ENCODE data around the gene C11orf24. TPM values are rescaled to one million over a fixed set of nuclear protein-coding genes. Genes with fewer than 3 reads are reported as not detected.

The C11orf24 gene
- total and polyA plus RNA-seq, 2 of the 4 experiments (the other 2 are of a cell fraction), result 42.5 to 135 TPM

GRCh38 chr11:68295271-68295670, 23.5 kb upstream of the C11orf24 start:
- in situ Hi-C loops (cut with MboI; ENCODE audit: low sequenced_read_pairs), result loop anchor here (5.0 kb wide), 1 partner anchor 38 kb away; no protein-coding TSS in a partner anchor
- ChIA-PET POLR2A (ENCODE audit: unreplicated experiment) (no interaction called here), CTCF (no interaction called here)
- no peak overlapping the region for H3K27ac ChIP-seq (ENCODE audit: insufficient read depth, low read length)
- no CpG with 5 or more reads among the region's 1 CpG for WGBS, 2 experiments (ENCODE audit: extremely low coverage in 2 of 2, insufficient read length in 1 of 2)
- no peak overlapping the region for H3K9ac ChIP-seq (ENCODE audit: low read depth, low read length)
- no peak overlapping the region for H3K23ac ChIP-seq (ENCODE audit: low read depth, low read length)
- H3K56ac ChIP-seq (ENCODE audit: extremely low read depth, insufficient read depth, low read length), result no peak overlapping the region
- H4K5ac ChIP-seq (ENCODE audit: low read depth, low read length), result no peak overlapping the region
- H2BK120ac ChIP-seq (ENCODE audit: low read depth, low read length), result no peak overlapping the region
- H2AFZ ChIP-seq (replicated peaks; ENCODE audit: low read length, poor library complexity), result no peak overlapping the region
- no peaks in the 10 kb centered on the region for H3K79me1 ChIP-seq (ENCODE audit: low read depth in 1 of 2, low read length in 2 of 2)
- no peak overlapping the region for H3K14ac ChIP-seq (replicated peaks; ENCODE audit: low read depth, low read length)
- ATAC-seq (ENCODE audit: low read depth) (no peak), DNase-seq (no peak)
- H3K4me1 ChIP-seq (ENCODE audit: control insufficient read depth, insufficient read depth, low read length), result no peaks in the 10 kb centered on the region; the same call in 1 of the 2 replicates
- no peak overlapping the region for H3K4me2 ChIP-seq (ENCODE audit: low read depth, low read length)
- no peak overlapping the region for H4K8ac ChIP-seq (ENCODE audit: low read depth in 2 of 2, low read length in 2 of 2)
- H4K20me1 ChIP-seq (ENCODE audit: insufficient read depth, low read length), result no peaks in the 10 kb centered on the region
- no peak overlapping the region for H2AK5ac ChIP-seq (ENCODE audit: low read depth, low read length)
- H2BK5ac ChIP-seq (ENCODE audit: low read depth, low read length, poor library complexity, severe bottlenecking), result no peak overlapping the region
- no peaks in the 10 kb centered on the region for H3K9me1 ChIP-seq (ENCODE audit: insufficient read depth, low read length)
- no peak overlapping the region for H2BK20ac ChIP-seq (ENCODE audit: low read depth, low read length)
- H3K36me3 ChIP-seq (ENCODE audit: control insufficient read depth, insufficient read depth, low read length), result no peaks in the 10 kb centered on the region
- no peak overlapping the region for H3K18ac ChIP-seq (ENCODE audit: low read depth, low read length)
- no peak overlapping the region for H3K4ac ChIP-seq (ENCODE audit: low read depth, low read length)
- H3K4me3 ChIP-seq (ENCODE audit: insufficient read depth, low read depth, low read length), result no peak overlapping the region
- no TSS peak for BruUV-seq (replicated peaks)
- peaks cover 2% of the 10 kb centered on the region; the same call in 1 of the 2 replicates for H3K27me3 ChIP-seq (ENCODE audit: control insufficient read depth, insufficient read depth, low read length)
- dilution Hi-C loops (cut with HindIII; ENCODE audit: low sequenced_read_pairs, unreplicated experiment), result no loop called here
- H2BK15ac ChIP-seq (ENCODE audit: low read depth, low read length), result no peak overlapping the region
- TF ChIP-seq CEBPB (IDR thresholded peaks at IDR 0.05; ENCODE audit: low read depth, low read length) (no peak), MAFK (IDR thresholded peaks at IDR 0.05; ENCODE audit: low read depth, low read length) (no peak), MXI1 (IDR thresholded peaks at IDR 0.05; ENCODE audit: borderline replicate concordance, low read depth, low read length) (no peak), RAD21 (IDR thresholded peaks at IDR 0.05; ENCODE audit: low read length) (no peak), RFX5 (IDR thresholded peaks at IDR 0.05; ENCODE audit: low read depth, low read length) (no peak), MAZ (IDR thresholded peaks at IDR 0.05; ENCODE audit: borderline replicate concordance, low read depth, low read length) (no peak), ELK1 (IDR thresholded peaks at IDR 0.05; ENCODE audit: borderline replicate concordance, low read depth, low read length) (no peak), FOS (IDR thresholded peaks at IDR 0.05; ENCODE audit: low read depth, low read length) (no peak), CTCF (conservative IDR thresholded peaks at IDR 0.05; ENCODE audit: low read depth, low read length) (no peak), POLR2A (IDR thresholded peaks at IDR 0.05; ENCODE audit: low read depth, low read length) (no peak), SMC3 (IDR thresholded peaks at IDR 0.05; ENCODE audit: low read depth, low read length) (no peak), CHD1 (IDR thresholded peaks at IDR 0.05; ENCODE audit: low read depth, low read length) (no peak), BHLHE40 (IDR thresholded peaks at IDR 0.05; ENCODE audit: low read depth, low read length) (no peak)
- no peaks in the 10 kb centered on the region for H3K9me3 ChIP-seq (ENCODE audit: control insufficient read depth, insufficient read depth, low read length)
- intact Hi-C loops (cut with micrococcal nuclease), result no loop called here
- H2AK9ac ChIP-seq (replicated peaks; ENCODE audit: low read depth, low read length, poor library complexity), result no peak overlapping the region
- no peak overlapping the region for H4K91ac ChIP-seq (ENCODE audit: insufficient read depth, low read depth, low read length)
